ENCODE results near the gene ETNK1. TPM values are rescaled to one million over a fixed set of nuclear protein-coding genes. Genes with fewer than 3 reads are reported as not detected.

The ETNK1 gene
- polyA plus RNA-seq, 2 of the 4 experiments (the other 2 are of a cell fraction), result 20.9 to 52.7 TPM

GRCh38 chr12:22677781-22678574 is 53.0 kb downstream of the ETNK1 start:
- FAIRE-seq (peak; percentile 43), ATAC-seq (no peak), DNase-seq (ENCODE audit: low read depth in 1 of 2, low spot score in 1 of 2) (no peak)
- ChIA-PET POLR2A (no interaction called here), CTCF (interaction anchor here (1.5 kb wide), 1 partner anchor 149 kb away, joined by 3 read pairs; no protein-coding TSS in a partner anchor)
- 92% methylated on average over 6 of the region's 6 CpGs for WGBS (ENCODE audit: missing lambda C conversion rate)
- no peaks in the 10 kb centered on the region; the same call in 1 of the 3 replicates for H3K9me3 ChIP-seq
- no peak overlapping the region for H3K4me2 ChIP-seq
- 0 out of 3 replicates have a peak, but pooled peaks cover under 1% of the 10 kb centered on the region for H3K4me1 ChIP-seq
- TF ChIP-seq ZNF302 (CRISPR knock-in tag; IDR thresholded peaks at IDR 0.05) (no peak), SMC3 (IDR thresholded peaks at IDR 0.05) (no peak), TP53 (CRISPR knock-in tag; IDR thresholded peaks at IDR 0.05) (no peak), PBX3 (IDR thresholded peaks at IDR 0.05) (no peak), KDM1A (IDR thresholded peaks at IDR 0.05; ENCODE audit: low read depth) (no peak), RARB (CRISPR knock-in tag; IDR thresholded peaks at IDR 0.05) (no peak), NPAS2 (CRISPR knock-in tag; IDR thresholded peaks at IDR 0.05; ENCODE audit: borderline replicate concordance) (no peak), ELK1 (IDR thresholded peaks at IDR 0.05; ENCODE audit: low read depth, low read length) (no peak), MYC (IDR thresholded peaks at IDR 0.05; ENCODE audit: borderline replicate concordance, low read length) (no peak), HES2 (IDR thresholded peaks at IDR 0.05) (no peak), USF2 (IDR thresholded peaks at IDR 0.05) (no peak), CBX2 (IDR thresholded peaks at IDR 0.05; ENCODE audit: borderline replicate concordance, low read depth) (no peak), NR3C1 (IDR thresholded peaks at IDR 0.05) (no peak), HOXB5 (CRISPR knock-in tag; IDR thresholded peaks at IDR 0.05) (no peak), FOSL2 (IDR thresholded peaks at IDR 0.05) (no peak), FOSL2 (CRISPR knock-in tag; IDR thresholded peaks at IDR 0.05) (no peak), RCOR1 (IDR thresholded peaks at IDR 0.05; ENCODE audit: low read depth, low read length) (no peak), POLR2A (IDR thresholded peaks at IDR 0.05; ENCODE audit: low read length) (no peak), RNF2 (IDR thresholded peaks at IDR 0.05; ENCODE audit: borderline replicate concordance, low read depth) (no peak)
- H3K27ac ChIP-seq, result no peak overlapping the region
- no peak overlapping the region for H3K4me3 ChIP-seq

DNA sequence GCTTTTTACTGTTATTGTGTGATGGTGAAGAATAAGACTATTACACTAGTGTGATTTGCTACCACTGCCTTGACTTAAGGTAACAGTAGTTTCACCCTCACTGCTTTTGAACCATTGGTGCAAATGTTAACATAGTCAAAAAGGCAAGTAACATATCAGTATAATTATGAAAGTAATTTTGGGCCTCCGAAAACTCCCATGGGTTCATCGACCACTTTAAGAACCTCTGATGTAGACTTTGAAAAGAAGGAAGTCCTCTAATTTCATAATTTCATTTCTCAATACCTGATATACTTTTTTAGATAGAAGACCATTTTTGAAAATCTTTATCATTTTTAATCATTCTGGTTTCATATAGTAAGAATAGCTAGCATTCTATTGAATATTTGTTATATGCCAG is 57.7 kb downstream of the ETNK1 start:
- FAIRE-seq, result peak; percentile 81
- Histone ChIP-seq H3K4me2 (no peak overlapping the region), H3K4me1 (no peaks in the 10 kb centered on the region), H3K9me3 (no peaks in the 10 kb centered on the region), H3K4me3 (no peak overlapping the region), H3K27ac (no peak overlapping the region)
- no peak for ATAC-seq
- 87% methylated on average over 2 of the region's 2 CpGs for WGBS (ENCODE audit: missing lambda C conversion rate)
- TF ChIP-seq RFX5 (IDR thresholded peaks at IDR 0.05) (no peak), ZSCAN20 (CRISPR knock-in tag; IDR thresholded peaks at IDR 0.05) (no peak), SMC3 (IDR thresholded peaks at IDR 0.05) (no peak), RCOR1 (IDR thresholded peaks at IDR 0.05; ENCODE audit: low read depth, low read length) (no peak), MAZ (IDR thresholded peaks at IDR 0.05; ENCODE audit: borderline replicate concordance, low read depth, low read length) (no peak), ESRRA (IDR thresholded peaks at IDR 0.05; ENCODE audit: borderline replicate concordance, low read length) (no peak), FOSB (CRISPR knock-in tag; IDR thresholded peaks at IDR 0.05) (no peak)
- TF ChIP-seq, protein P1, sequence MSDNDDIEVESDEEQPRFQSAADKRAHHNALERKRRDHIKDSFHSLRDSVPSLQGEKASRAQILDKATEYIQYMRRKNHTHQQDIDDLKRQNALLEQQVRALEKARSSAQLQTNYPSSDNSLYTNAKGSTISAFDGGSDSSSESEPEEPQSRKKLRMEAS (IDR thresholded peaks at IDR 0.05), result no peak
- ChIA-PET CTCF (interaction anchor here (0.6 to 1.0 kb wide), 4 partner anchors 8 to 1569 kb away, joined by 3 to 4 read pairs (median 4); no protein-coding TSS in a partner anchor), POLR2A (no interaction called here)
- no peak for DNase-seq (ENCODE audit: low read depth in 1 of 2, low spot score in 1 of 2)
